Measurements from ENCODE around the gene TRPM6.
A peak's percentile ranks its signal among the peaks of the same experiment; 100 is the strongest.
"Not testable (repeated sequence)": the region's sequence is repeated elsewhere in the genome, so short reads cannot be mapped to it uniquely, and the experiment has no call there.

Gene TRPM6

DNA sequence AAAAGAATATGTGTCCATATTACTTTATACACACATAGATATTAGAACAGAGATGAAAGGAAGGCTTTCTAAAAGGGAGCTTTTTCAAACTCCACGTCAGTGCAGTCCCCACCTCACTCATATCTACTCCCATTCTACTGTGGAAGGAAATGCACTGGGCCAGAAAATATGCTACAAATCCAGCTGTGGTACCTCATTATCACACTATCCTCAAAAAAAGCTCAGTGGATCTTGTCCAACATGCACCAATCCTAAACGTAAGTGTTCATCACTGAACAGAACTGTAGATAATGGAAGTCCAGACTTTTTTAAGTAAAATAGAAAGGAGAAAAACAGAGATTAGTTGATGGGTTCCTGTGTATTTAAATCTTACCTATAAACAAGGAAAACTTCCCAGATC is 27.9 kb downstream of the TRPM6 start:
- DNase-seq (ENCODE audit: low spot score): no peak

- DNase-seq (ENCODE audit: low spot score): no peak
These were observed 28.8 kb downstream of the TRPM6 start for GRCh38 chr9:74858751-74859414.

GRCh38 chr9:74856989-74857388 is 30.7 kb downstream of the TRPM6 start:
- no peak for DNase-seq (ENCODE audit: low spot score)

DNA sequence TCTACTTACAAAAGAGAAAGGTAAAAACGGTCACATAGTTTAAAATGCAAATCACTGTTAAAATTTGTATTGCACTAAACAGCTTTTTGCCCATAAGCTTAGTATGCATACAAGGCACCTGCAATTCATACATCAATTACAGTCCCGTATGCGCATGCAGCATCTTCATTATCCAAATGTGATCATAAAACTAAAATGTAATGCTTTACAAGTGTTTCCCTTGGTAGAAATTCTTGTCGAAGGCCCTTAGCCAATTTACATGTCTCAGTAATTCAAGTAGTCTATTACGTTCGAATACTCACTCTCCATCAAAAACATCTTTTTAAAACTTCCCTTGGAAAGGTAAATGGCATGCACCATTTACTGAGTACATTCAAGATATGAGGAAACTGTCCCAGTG is 32.6 kb downstream of the TRPM6 start:
- no peak for DNase-seq (ENCODE audit: low spot score)

GRCh38 chr9:74853024-74853423 is 34.7 kb downstream of the TRPM6 start:
- DNase-seq (ENCODE audit: low spot score): not testable (repeated sequence)

- no peak for DNase-seq (ENCODE audit: low spot score)
These were observed 39.6 kb downstream of the TRPM6 start for GRCh38 chr9:74848153-74848525.

DNA sequence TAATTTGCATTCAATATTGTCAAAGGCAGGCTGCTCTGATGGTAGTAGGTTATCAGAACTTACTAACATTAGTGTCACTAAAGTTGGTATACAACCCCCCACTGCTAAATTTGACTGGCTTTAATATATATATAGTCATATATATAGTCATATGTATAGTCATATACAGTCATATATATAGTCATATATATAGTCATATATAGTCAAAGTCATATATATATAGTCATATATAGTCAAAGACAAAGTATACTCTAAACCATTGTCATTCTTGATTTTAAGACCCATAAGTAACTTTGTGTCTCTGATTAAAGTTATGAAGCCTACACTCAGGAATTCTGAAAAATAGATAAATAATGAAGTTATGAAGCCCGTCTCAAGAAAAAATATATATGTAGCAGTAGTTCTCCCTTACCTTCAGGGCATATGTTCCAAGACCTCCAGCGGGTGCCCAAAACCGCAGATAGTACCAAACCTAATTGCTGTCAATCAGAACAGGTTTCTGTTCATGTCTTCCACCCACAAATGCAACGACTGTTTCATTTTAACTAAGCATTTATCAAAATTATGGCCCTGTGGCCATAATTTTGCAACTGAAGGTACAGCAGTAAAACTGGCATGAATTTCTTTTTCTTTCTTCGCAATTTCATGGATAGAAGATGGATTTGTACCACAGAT is 40.1 kb downstream of the TRPM6 start:
- no peak for DNase-seq (ENCODE audit: low spot score)

DNA sequence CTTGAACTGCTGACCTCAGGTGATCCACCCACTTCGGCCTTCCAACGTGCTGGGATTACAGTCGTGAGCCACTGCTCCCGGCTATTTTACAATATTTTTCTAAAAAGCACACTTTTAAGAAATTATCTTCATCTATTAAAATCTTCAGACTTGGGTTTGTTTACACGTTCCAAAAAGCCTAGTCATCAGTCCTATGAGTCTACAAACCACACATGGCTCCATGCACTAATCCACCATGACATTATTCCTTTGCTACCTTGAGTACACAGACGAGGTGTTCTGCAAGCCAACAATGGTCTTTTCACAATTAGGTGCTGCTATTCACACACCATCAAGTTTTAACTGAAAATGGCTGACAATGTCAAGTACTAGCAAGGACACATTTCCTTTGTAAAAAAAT is 41.0 kb downstream of the TRPM6 start:
- no peak for DNase-seq (ENCODE audit: low spot score)

DNA sequence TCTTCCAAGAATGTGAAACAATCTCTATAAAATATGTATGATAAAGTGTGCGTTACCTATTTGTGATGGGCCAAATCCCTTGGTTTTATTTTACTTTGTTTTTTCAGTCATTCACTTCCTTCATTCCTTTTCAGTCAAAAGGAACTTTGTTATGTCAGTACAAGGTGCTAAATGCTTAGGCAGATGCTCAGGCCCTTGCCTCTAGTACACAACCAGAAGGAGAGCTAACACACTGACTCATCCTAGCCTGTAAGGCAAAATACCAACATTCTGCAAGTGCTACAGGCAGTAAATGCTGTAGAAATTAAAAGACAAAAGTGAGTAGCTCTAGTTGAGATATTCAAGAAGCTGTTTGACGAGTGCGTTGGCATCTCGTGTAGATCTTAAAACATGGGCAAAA is 49.4 kb downstream of the TRPM6 start:
- no peak for DNase-seq (ENCODE audit: low spot score)

GRCh38 chr9:74824654-74825053 is 63.1 kb downstream of the TRPM6 start:
- DNase-seq (ENCODE audit: low spot score): no peak

GRCh38 chr9:74821636-74822035 is 66.1 kb downstream of the TRPM6 start:
- DNase-seq (ENCODE audit: low spot score): no peak

GRCh38 chr9:74817816-74818215 is 69.9 kb downstream of the TRPM6 start:
- DNase-seq (ENCODE audit: low spot score): no peak

- no peak for DNase-seq (ENCODE audit: low spot score)
These were observed 70.4 kb downstream of the TRPM6 start for GRCh38 chr9:74817281-74817810.

GRCh38 chr9:74810200-74810599 is 77.5 kb downstream of the TRPM6 start:
- no peak for DNase-seq (ENCODE audit: low spot score)

GRCh38 chr9:74804018-74804385 is 83.7 kb downstream of the TRPM6 start:
- DNase-seq (ENCODE audit: low spot score): no peak

- DNase-seq (ENCODE audit: low spot score): no peak
These were observed 84.2 kb downstream of the TRPM6 start for GRCh38 chr9:74803376-74804017.

- no peak for DNase-seq (ENCODE audit: low spot score)
These were observed 87.5 kb downstream of the TRPM6 start for GRCh38 chr9:74800226-74800625.

DNA sequence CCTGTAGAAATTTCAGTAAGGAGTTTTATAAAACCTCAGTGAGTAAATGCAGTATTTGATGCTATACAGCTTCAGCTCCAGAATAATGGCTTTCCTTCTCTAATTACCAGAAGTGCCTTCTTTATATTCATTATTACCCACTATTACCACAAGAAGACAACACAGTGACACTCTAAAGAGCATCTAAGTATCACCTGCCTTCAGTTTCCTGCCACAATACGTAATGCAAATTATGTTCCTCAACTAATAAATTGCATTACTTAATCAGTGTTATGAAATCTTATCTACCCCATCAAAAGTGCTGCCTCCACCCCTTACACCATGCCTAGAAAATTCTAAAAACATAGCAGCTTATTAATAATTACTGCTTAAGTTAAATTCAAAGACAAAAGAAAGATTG is 91.9 kb downstream of the TRPM6 start:
- no peak for DNase-seq (ENCODE audit: low spot score)

- DNase-seq (ENCODE audit: low spot score): no peak
These were observed 92.6 kb downstream of the TRPM6 start for GRCh38 chr9:74795081-74795480.

GRCh38 chr9:74784506-74784905 is 103.2 kb downstream of the TRPM6 start:
- DNase-seq (ENCODE audit: low spot score): no peak

DNA sequence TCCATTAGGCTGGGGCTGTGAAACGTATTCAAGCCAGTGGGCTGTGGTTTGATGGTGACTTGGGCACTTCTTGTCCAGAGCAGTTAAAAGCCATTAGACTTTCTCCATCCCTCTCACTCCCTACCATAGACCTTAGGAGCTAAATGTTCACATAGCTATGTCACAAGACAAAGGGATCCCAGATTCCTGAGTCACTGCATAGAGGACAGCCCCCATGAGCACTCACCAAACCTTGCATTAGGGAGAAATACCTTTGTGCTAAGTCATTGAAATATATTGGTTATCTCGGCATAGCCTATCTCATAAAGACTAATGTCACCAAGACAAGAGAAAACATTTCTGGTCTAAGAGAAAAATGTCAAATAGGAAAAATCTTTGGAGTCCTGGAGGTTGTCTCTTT is 104.3 kb downstream of the TRPM6 start:
- DNase-seq (ENCODE audit: low spot score): no peak

DNA sequence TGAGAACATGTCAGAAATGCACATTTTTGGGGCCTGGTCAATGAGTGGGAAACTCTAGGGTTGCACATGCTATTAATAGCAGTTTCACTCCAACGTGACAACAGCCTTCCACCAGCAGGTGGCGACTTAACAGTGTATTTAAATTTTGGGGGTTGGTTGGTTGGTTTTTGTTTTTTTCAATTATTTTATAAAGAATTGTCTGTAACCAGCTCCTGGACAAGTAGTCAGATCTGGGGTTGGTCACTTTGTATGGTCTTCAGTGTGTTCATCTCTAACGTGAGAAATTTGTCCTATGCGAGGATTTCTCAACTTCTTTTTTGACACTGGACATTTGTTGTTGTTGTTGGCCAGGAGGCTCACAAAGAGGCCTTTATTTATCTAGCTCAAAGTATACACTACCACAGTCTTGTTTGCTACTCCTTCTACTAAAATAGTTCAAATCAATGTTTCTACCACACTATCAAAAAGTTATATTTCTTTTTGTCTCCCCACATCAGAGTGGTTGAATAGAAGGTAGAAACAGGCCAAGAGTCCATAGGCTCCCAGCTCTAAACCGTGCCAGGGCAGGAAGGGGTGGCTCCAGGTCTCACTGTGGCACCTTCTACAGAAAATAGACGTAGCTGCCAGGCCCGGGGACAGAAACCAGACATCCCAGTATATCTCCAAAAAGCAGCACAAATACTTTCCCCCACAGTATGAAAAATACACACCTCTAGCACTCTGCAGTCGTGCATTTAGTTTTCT is 110.4 kb downstream of the TRPM6 start:
- DNase-seq (ENCODE audit: low spot score): peak; percentile 60

- DNase-seq (ENCODE audit: low spot score): no peak
These were observed 112.3 kb downstream of the TRPM6 start for GRCh38 chr9:74775396-74775795.

Measured in iPS-NIHi11 (cell line).